ENCODE measurements around the gene NKD2.
A peak's percentile ranks its signal among the peaks of the same experiment; 100 is the strongest.
"Not testable (repeated sequence)": the region's sequence is repeated elsewhere in the genome, so short reads cannot be mapped to it uniquely, and the experiment has no call there.

The NKD2 gene

GRCh38 chr5:979100-979817 is 29.3 kb upstream of the NKD2 start:
- DNase-seq, result no peak

- DNase-seq, result no peak
These were observed 28.5 kb upstream of the NKD2 start for GRCh38 chr5:980001-980588.

DNA sequence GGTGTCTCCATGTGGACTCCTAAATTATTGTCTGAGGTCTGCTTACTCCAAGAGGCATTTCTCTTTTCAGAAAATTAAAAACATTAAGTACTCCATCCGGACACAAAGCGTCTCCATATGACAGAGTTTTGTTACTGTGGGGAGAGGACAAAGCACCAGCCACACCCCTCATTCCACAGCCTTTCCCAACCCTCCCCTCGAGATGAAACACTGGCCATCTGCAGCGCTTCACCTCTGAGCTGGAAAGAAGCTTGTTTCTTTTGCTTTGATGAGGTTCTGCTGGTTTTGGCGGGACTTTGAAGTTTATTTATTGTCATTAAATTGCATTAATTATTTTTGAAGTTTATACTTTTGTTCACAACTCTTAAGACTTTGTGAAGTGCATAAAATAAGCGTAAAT is 27.6 kb upstream of the NKD2 start:
- DNase-seq, result no peak

GRCh38 chr5:981456-981855 is 27.1 kb upstream of the NKD2 start:
- no peak for DNase-seq

- DNase-seq, result no peak
These were observed 26.0 kb upstream of the NKD2 start for GRCh38 chr5:982377-983237.

DNA sequence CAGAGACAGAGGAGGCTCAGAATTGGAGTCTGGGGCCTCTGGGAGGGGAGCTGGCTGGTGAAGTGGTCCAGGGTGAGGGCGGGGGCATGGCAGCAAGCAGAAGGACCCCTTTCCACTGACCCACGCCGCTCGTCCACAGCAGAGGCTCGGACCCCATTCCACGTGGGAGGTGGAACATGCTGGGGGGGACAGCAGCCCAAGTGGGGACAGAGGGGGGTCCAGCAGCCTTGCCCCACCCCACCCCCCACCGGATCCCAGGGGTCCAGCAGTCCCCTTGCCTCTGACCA is 25.4 kb upstream of the NKD2 start:
- no peak for DNase-seq

DNA sequence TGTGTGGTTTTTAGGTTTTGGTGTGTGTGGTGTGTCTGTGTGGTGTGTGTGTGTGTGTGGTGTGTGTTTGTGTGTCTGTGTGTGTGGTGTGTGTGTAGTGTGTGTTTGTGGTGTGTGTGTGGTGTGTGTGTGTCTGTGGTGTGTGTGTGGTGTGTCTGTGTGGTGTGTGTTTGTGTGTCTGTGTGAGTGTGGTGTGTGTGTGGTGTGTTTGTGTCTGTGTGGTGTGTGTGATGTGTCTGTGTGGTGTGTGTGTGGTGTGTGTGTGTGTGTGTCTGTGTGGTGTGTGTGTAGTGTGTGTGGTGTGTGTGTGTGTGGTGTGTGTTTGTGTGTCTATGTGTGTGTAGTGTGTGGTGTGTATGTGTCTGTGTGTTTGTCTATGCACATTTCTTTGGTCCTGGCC is 25.0 kb upstream of the NKD2 start:
- DNase-seq, result no peak

- DNase-seq, result no peak
These were observed 23.8 kb upstream of the NKD2 start for GRCh38 chr5:984774-985173.

GRCh38 chr5:987761-988160 is 20.8 kb upstream of the NKD2 start:
- DNase-seq, result no peak

DNA sequence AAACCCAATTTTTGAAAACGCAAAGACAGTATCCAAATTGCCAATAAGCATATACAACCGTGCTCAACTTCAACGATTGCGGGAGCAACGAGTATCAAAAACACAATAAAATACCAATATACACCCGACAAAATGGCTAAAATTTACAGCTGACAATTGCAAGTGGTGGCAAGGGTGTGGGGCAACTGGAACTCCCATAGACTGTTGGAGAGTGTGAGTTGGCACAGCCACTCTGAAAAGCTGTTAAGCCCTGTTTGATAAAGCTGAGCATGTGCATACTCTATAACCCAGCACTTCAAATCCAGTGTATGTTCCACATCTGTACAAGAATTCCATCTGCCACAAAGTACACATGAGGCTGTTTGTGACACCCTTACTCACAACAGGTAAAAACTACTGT is 20.3 kb upstream of the NKD2 start:
- DNase-seq, result no peak

- DNase-seq, result peak; percentile 38
These were observed 18.6 kb upstream of the NKD2 start for GRCh38 chr5:989961-990530.

GRCh38 chr5:991472-992267 is 16.9 kb upstream of the NKD2 start:
- no peak for DNase-seq

DNA sequence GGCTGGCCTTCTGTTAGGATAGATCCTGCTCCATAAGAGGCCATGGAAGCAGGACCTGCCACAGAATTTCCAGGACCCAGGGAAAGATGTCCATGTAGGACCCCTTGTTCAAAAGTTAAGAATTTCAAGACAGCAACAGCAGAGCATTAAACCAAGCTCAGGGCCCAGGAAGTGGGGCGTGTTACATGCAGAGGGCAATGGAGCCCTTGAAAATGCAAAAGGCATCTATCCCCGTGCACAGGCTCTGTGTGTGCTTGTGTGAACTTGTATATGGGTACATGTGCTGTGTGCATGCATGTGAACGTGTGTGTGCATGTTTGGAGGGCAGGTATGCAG is 14.4 kb upstream of the NKD2 start:
- no peak for DNase-seq

DNA sequence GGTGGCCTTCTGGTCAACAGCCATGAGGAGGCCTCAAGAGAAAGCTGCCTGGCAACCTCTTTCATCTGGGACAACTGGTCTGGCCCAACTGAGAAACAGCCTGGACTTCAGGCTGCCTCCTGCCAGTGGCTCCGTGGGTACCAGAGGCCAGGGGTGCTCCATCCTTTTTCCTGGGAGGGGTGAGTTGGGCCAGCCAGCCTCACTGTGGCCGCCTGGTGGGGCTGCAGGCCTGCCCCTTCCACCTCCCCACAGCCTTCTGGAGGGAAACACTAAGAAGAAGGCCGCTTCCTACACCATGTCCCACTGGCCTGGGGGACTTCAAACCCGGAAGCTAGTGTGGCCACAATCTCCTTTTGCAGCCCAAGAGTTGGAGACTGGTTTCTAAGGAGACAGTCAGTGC is 13.8 kb upstream of the NKD2 start:
- DNase-seq, result no peak

DNA sequence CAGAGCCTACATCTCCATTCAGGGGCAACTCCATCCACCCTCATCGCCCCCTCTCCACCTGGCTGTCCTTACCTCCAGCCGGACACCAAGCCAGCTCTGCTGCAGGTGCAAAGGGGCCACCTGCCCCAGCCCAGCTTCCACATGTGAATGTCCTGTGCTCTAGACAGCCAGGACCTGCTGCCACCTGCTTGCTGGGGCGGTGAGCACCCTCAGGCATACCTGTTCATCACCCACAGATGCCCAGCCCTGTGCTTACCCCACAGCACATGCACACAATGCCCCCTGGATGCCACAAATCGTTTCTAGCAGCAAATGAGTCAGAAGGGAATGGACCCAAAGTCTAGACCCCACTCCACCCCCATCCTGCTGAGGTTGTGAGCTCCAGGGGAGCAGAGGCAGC is 13.3 kb upstream of the NKD2 start:
- no peak for DNase-seq

DNA sequence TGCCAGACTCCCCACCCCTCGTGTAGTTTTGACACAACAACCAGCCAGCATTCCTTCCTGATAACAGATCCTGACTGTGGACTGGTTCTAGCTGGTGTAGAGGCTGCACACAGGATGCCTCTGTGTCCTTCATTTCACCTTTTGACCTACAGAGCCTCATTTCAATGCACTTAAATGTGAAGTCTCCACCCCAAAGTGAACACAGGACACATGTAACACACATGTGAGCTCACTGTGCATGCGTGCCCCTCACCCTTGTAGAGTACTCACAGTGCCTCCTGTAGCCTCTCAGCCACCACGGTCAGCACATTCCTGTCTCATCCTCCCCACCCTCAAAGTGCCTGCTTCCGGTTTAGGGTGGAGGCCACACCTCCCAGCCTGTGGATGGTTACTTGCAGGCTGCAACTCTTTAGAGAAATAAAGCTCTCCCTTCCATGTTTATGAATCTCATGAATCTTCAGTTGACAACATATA is 11.6 kb upstream of the NKD2 start:
- DNase-seq, result peak; percentile 37

- DNase-seq, result no peak
These were observed 10.9 kb upstream of the NKD2 start for GRCh38 chr5:997711-998110.

GRCh38 chr5:998246-999031 is 10.2 kb upstream of the NKD2 start:
- DNase-seq, result no peak

DNA sequence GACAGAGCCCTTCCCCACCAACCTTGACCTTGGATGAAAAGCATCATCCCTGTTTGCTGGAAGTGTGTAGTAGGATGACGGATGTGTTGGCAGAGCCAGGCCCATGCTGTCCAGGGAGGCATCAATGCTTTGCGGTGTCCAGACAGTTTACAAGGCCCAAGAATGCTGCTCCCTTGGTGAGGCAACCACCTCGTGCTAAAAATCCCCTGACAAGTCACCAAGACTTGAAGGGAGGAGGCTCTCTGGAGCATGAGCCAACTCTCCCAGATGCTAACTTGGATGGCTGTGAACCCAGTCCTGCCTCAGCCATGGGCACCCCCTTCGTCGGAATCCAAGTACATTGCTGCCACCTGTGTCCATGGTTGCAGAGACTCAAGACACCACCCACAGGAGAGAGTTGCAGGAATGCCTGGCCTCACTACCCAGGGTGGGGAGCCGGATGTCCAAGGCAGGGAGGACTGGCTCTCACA is 9.5 kb upstream of the NKD2 start:
- no peak for DNase-seq

DNA sequence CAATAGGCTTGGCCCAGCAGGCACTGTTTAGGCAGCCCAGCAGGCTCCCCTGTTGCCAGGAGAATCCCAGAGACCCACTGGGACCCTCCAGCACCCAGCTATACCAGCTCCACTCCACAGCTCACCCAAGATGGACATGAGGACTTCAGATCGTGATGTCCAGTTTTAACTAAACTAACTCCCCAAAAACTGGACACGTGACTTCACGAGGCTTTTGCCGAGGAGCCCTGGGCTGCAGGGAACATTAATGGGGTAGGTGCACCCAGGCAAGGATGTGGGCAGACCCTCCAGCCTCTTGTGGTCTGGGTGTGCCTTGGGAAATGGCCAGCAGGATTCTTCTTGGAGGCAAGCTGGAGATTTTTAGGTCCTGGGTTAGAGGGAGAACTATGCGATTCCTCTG is 8.9 kb upstream of the NKD2 start:
- no peak for DNase-seq

DNA sequence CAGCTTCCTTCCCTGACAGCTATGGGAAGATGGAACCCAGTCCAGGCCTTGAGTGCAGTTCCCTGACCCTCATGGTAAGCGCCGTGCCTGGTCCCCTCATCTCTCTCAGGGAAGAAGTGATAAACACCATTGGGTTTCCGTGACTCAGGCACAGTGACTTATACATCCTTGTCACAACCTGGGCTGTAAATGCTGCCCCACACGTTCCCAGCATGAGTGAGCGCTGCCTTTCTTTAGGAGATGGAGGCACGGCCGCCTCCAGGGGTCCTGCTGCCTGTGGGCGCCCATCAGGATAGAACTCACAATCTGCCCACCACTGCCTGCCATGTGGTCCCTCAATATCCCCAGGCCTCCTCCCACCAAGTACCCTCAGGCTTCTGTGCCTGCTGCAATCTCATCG is 8.3 kb upstream of the NKD2 start:
- DNase-seq, result no peak

DNA sequence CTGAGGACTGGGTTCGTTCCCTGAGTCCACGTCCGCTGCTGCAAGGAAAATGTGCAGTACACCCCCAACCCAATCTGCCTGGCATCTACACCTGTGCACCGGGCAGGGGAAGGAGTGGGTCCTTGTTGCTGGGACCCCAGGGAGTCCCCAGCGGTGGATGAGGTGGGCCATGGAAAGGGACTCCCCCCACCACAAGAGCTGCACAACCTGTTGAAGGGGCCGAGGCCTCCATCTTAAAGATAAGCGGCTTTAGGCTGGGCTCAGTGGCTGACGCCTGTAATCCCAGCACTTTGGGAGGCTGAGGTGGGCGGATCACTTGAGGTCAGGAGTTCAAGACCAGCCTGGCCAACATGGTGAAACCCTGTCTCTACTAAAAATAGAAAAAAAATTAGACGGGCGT is 7.8 kb upstream of the NKD2 start:
- not testable (repeated sequence) for DNase-seq

All from hematopoietic multipotent progenitor cell treated with erythropoietin and hydrocortisone succinate and interleukin-3 and kit ligand, for 6 days (in vitro differentiated cells).